ENCODE data around the gene WASHC2C. TPM values are rescaled to one million over a fixed set of nuclear protein-coding genes. Genes with fewer than 3 reads are reported as not detected.
A peak's percentile ranks its signal among the peaks of the same experiment; 100 is the strongest.
"Not testable (repeated sequence)": the region's sequence is repeated elsewhere in the genome, so short reads cannot be mapped to it uniquely, and the experiment has no call there.

WASHC2C gene
- total RNA-seq, 1 donor, result 47.9 TPM

- H3K4me3 ChIP-seq (ENCODE audit: low read depth, low read length); DNase-seq (ENCODE audit: low read depth): not testable (repeated sequence)
Measured at GRCh38 chr10:45757661-45758396, 30.8 kb downstream of the WASHC2C start.

- DNase-seq (ENCODE audit: low read depth), result peak; percentile 44
- H3K4me3 ChIP-seq (ENCODE audit: low read depth, low read length), result not testable (repeated sequence)
Measured at GRCh38 chr10:45761622-45762021, 34.6 kb downstream of the WASHC2C start.

GRCh38 chr10:45763037-45763436, 36.0 kb downstream of the WASHC2C start:
- H3K4me3 ChIP-seq (ENCODE audit: low read depth, low read length); DNase-seq (ENCODE audit: low read depth): not testable (repeated sequence)

GRCh38 chr10:45768334-45768733, 41.3 kb downstream of the WASHC2C start:
- not testable (repeated sequence) for H3K4me3 ChIP-seq (ENCODE audit: low read depth, low read length); DNase-seq (ENCODE audit: low read depth)

GRCh38 chr10:45771757-45772461, 44.8 kb downstream of the WASHC2C start:
- not testable (repeated sequence) for DNase-seq (ENCODE audit: low read depth); H3K4me3 ChIP-seq (ENCODE audit: low read depth, low read length)

GRCh38 chr10:45786217-45786616, 59.2 kb downstream of the WASHC2C start:
- not testable (repeated sequence) for H3K4me3 ChIP-seq (ENCODE audit: low read depth, low read length); DNase-seq (ENCODE audit: low read depth)

- DNase-seq (ENCODE audit: low read depth); H3K4me3 ChIP-seq (ENCODE audit: low read depth, low read length): not testable (repeated sequence)
Measured at GRCh38 chr10:45787212-45787741, 60.2 kb downstream of the WASHC2C start.

GRCh38 chr10:45789991-45790390, 62.9 kb downstream of the WASHC2C start:
- DNase-seq (ENCODE audit: low read depth); H3K4me3 ChIP-seq (ENCODE audit: low read depth, low read length): not testable (repeated sequence)

GRCh38 chr10:45790694-45791426, 63.8 kb downstream of the WASHC2C start:
- not testable (repeated sequence) for H3K4me3 ChIP-seq (ENCODE audit: low read depth, low read length); DNase-seq (ENCODE audit: low read depth)

- H3K4me3 ChIP-seq (ENCODE audit: low read depth, low read length); DNase-seq (ENCODE audit: low read depth): not testable (repeated sequence)
Measured at GRCh38 chr10:45794761-45795160, 67.7 kb downstream of the WASHC2C start.

GRCh38 chr10:45803060-45804010, 76.3 kb downstream of the WASHC2C start:
- H3K4me3 ChIP-seq (ENCODE audit: low read depth, low read length), result not testable (repeated sequence)
- DNase-seq (ENCODE audit: low read depth), result peak; percentile 52

- not testable (repeated sequence) for H3K4me3 ChIP-seq (ENCODE audit: low read depth, low read length)
- DNase-seq (ENCODE audit: low read depth), result peak; percentile 2
Measured at GRCh38 chr10:45804996-45805395, 77.9 kb downstream of the WASHC2C start.

- no peak overlapping the region for H3K4me3 ChIP-seq (ENCODE audit: low read depth, low read length)
- peak; percentile 3 for DNase-seq (ENCODE audit: low read depth)
- TF ChIP-seq CTCF (IDR thresholded peaks at IDR 0.05; ENCODE audit: insufficient read depth, low read depth, low read length), result no peak
Measured at GRCh38 chr10:45809837-45810236, 82.8 kb downstream of the WASHC2C start.

Data from fibroblast of villous mesenchyme (primary cell).